Duodenal mucosa (tissue), 2 donors: Measurements from ENCODE around the gene CPT1C.
"Not testable (repeated sequence)": the region's sequence is repeated elsewhere in the genome, so short reads cannot be mapped to it uniquely, and the experiment has no call there.

Source experiments
- H3K27ac ChIP-seq: one replicate; pipeline ENCODE4 v1.7.0; 2013; ENCODE audit warnings: low read depth, low read length
- H3K27me3 ChIP-seq, 2 donors: one replicate each; pipeline ENCODE4 v1.7.0; 2013; ENCODE audit warnings: low read length in 2 of 2, control low read depth in 1 of 2; ENCODE audit not compliant: insufficient read depth in 2 of 2, control insufficient read depth in 1 of 2
- H3K36me3 ChIP-seq, 2 donors: one replicate each; pipeline ENCODE4 v1.7.0; 2013; ENCODE audit warnings: low read length in 2 of 2, control low read depth in 1 of 2; ENCODE audit not compliant: insufficient read depth in 2 of 2, control insufficient read depth in 1 of 2
- H3K4me1 ChIP-seq, 2 donors: one replicate each; pipeline ENCODE4 v1.7.0; 2013; ENCODE audit warnings: low read length in 2 of 2, control low read depth in 1 of 2; ENCODE audit not compliant: insufficient read depth in 2 of 2, control insufficient read depth in 1 of 2
- H3K4me3 ChIP-seq, 2 donors: one replicate each; pipeline ENCODE4 v1.7.0; 2013; ENCODE audit warnings: low read length in 2 of 2, low read depth in 1 of 2
- H3K9ac ChIP-seq, 2 donors: one replicate each; pipeline ENCODE4 v1.7.0; 2013; ENCODE audit warnings: low read length in 2 of 2, low read depth in 1 of 2
- H3K9me3 ChIP-seq, 2 donors: one replicate each; pipeline ENCODE4 v1.7.0; 2013; ENCODE audit warnings: low read length in 2 of 2, control low read depth in 1 of 2; ENCODE audit not compliant: control insufficient read depth in 1 of 2

The CPT1C gene

GRCh38 chr19:49704888-49705642, 14.1 kb downstream of the CPT1C start:
- no peak overlapping the region for H3K9ac ChIP-seq
- H3K4me1 ChIP-seq, result no peaks in the 10 kb centered on the region
- H3K4me3 ChIP-seq, result no peak overlapping the region
- H3K9me3 ChIP-seq, result no peaks in the 10 kb centered on the region
- no peak overlapping the region for H3K27ac ChIP-seq
- no peaks in the 10 kb centered on the region for H3K27me3 ChIP-seq
- H3K36me3 ChIP-seq, result no peaks in the 10 kb centered on the region

- Histone ChIP-seq H3K9ac (no peak overlapping the region), H3K27me3 (no peaks in the 10 kb centered on the region), H3K9me3 (no peaks in the 10 kb centered on the region), H3K27ac (no peak overlapping the region), H3K36me3 (no peaks in the 10 kb centered on the region), H3K4me3 (no peak overlapping the region), H3K4me1 (no peaks in the 10 kb centered on the region)
Observed at GRCh38 chr19:49705919-49706318, 15.0 kb downstream of the CPT1C start.

- Histone ChIP-seq H3K27me3 (no peaks in the 10 kb centered on the region), H3K9ac (no peak overlapping the region), H3K9me3 (no peaks in the 10 kb centered on the region), H3K4me1 (no peaks in the 10 kb centered on the region), H3K4me3 (no peak overlapping the region), H3K27ac (no peak overlapping the region), H3K36me3 (no peaks in the 10 kb centered on the region)
Observed at GRCh38 chr19:49710372-49710951, 19.5 kb downstream of the CPT1C start.

GRCh38 chr19:49712397-49712859, 21.5 kb downstream of the CPT1C start:
- H3K27me3 ChIP-seq, result no peaks in the 10 kb centered on the region
- H3K36me3 ChIP-seq, result no peaks in the 10 kb centered on the region
- H3K9me3 ChIP-seq, result no peaks in the 10 kb centered on the region
- no peaks in the 10 kb centered on the region for H3K4me1 ChIP-seq
- H3K9ac ChIP-seq, result no peak overlapping the region
- no peak overlapping the region for H3K27ac ChIP-seq
- no peak overlapping the region for H3K4me3 ChIP-seq

- no peak overlapping the region for H3K9ac ChIP-seq
- H3K4me3 ChIP-seq, result no peak overlapping the region
- H3K36me3 ChIP-seq, result no peaks in the 10 kb centered on the region
- H3K9me3 ChIP-seq, result no peaks in the 10 kb centered on the region
- H3K4me1 ChIP-seq, result no peaks in the 10 kb centered on the region
- no peaks in the 10 kb centered on the region for H3K27me3 ChIP-seq
- H3K27ac ChIP-seq, result no peak overlapping the region
Observed at GRCh38 chr19:49713236-49713845, 22.4 kb downstream of the CPT1C start.

- no peak overlapping the region for H3K9ac ChIP-seq
- no peaks in the 10 kb centered on the region for H3K36me3 ChIP-seq
- no peak overlapping the region for H3K4me3 ChIP-seq
- no peaks in the 10 kb centered on the region for H3K4me1 ChIP-seq
- no peaks in the 10 kb centered on the region for H3K27me3 ChIP-seq
- no peak overlapping the region for H3K27ac ChIP-seq
- H3K9me3 ChIP-seq, result no peaks in the 10 kb centered on the region
Observed at GRCh38 chr19:49716154-49716553, 25.2 kb downstream of the CPT1C start.

GRCh38 chr19:49718511-49718910, 27.6 kb downstream of the CPT1C start:
- Histone ChIP-seq H3K4me3 (no peak overlapping the region), H3K9me3 (no peaks in the 10 kb centered on the region), H3K9ac (no peak overlapping the region), H3K27me3 (no peaks in the 10 kb centered on the region), H3K4me1 (no peaks in the 10 kb centered on the region), H3K27ac (no peak overlapping the region), H3K36me3 (no peaks in the 10 kb centered on the region)

- H3K9me3 ChIP-seq, result no peaks in the 10 kb centered on the region
- H3K9ac ChIP-seq, result no peak overlapping the region
- H3K4me3 ChIP-seq, result no peak overlapping the region
- no peaks in the 10 kb centered on the region for H3K4me1 ChIP-seq
- no peaks in the 10 kb centered on the region for H3K36me3 ChIP-seq
- no peaks in the 10 kb centered on the region for H3K27me3 ChIP-seq
- H3K27ac ChIP-seq, result no peak overlapping the region
Observed at GRCh38 chr19:49718991-49719390, 28.1 kb downstream of the CPT1C start.

GRCh38 chr19:49719420-49719819, 28.5 kb downstream of the CPT1C start:
- not testable (repeated sequence) for H3K36me3 ChIP-seq, H3K4me3 ChIP-seq, H3K27me3 ChIP-seq, H3K9ac ChIP-seq, H3K27ac ChIP-seq, H3K4me1 ChIP-seq, H3K9me3 ChIP-seq

GRCh38 chr19:49727217-49728030, 36.5 kb downstream of the CPT1C start:
- Histone ChIP-seq H3K4me3 (no peak overlapping the region), H3K9ac (no peak overlapping the region), H3K27ac (no peak overlapping the region), H3K36me3 (no peaks in the 10 kb centered on the region), H3K27me3 (no peaks in the 10 kb centered on the region), H3K9me3 (no peaks in the 10 kb centered on the region), H3K4me1 (no peaks in the 10 kb centered on the region)
